ENCODE results near the gene UBE2Q1.

The UBE2Q1 gene

DNA sequence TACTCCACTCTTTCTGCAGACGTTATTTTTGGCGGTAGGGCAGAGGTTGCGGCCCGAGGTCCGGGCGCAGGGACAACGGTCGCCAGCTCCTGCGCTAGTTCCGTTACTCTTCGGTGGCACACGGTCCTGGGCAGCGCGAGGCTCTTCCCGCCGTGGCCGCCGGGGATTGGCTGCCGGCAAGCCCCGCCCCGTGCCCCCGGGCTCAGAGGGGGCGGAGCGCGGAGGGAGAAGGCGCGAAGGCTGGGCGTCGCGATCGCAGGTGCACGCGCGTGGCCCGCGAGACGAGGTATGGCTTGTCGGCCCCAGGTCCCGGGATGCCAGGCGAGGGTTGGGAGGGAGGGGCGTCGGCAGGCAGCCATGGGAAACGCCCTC lies 55.7 kb downstream of the UBE2Q1 start:
- Histone ChIP-seq H3K4me1 (ENCODE audit: insufficient read depth, poor library complexity, severe bottlenecking) (no peaks in the 10 kb centered on the region), H3K4me3 (ENCODE audit: severe bottlenecking) (no peak overlapping the region), H3K36me3 (ENCODE audit: low read depth) (no peaks in the 10 kb centered on the region), H3K9me3 (ENCODE audit: severe bottlenecking) (no peaks in the 10 kb centered on the region), H3K27ac (ENCODE audit: poor library complexity, severe bottlenecking) (no peak overlapping the region), H3K27me3 (ENCODE audit: insufficient read depth, poor library complexity, severe bottlenecking) (peaks cover 80% of the 10 kb centered on the region)
- DNase-seq (ENCODE audit: low spot score) (no peak), ATAC-seq (ENCODE audit: low read depth) (no peak)
- TF ChIP-seq, protein P1, sequence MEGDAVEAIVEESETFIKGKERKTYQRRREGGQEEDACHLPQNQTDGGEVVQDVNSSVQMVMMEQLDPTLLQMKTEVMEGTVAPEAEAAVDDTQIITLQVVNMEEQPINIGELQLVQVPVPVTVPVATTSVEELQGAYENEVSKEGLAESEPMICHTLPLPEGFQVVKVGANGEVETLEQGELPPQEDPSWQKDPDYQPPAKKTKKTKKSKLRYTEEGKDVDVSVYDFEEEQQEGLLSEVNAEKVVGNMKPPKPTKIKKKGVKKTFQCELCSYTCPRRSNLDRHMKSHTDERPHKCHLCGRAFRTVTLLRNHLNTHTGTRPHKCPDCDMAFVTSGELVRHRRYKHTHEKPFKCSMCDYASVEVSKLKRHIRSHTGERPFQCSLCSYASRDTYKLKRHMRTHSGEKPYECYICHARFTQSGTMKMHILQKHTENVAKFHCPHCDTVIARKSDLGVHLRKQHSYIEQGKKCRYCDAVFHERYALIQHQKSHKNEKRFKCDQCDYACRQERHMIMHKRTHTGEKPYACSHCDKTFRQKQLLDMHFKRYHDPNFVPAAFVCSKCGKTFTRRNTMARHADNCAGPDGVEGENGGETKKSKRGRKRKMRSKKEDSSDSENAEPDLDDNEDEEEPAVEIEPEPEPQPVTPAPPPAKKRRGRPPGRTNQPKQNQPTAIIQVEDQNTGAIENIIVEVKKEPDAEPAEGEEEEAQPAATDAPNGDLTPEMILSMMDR (IDR thresholded peaks at IDR 0.05; ENCODE audit: poor library complexity, severe bottlenecking), result no peak

- H3K27ac ChIP-seq (ENCODE audit: poor library complexity, severe bottlenecking), result no peak within 1 kb of the TSS
- ATAC-seq (ENCODE audit: low read depth), result no peak
- no peaks in the 10 kb centered on the region for H3K4me1 ChIP-seq (ENCODE audit: insufficient read depth, poor library complexity, severe bottlenecking)
- H3K9me3 ChIP-seq (ENCODE audit: severe bottlenecking), result no peaks in the 10 kb centered on the region
- no peaks in the 10 kb centered on the region for H3K36me3 ChIP-seq (ENCODE audit: low read depth)
- DNase-seq (ENCODE audit: low spot score), result no peak
- H3K27me3 ChIP-seq (ENCODE audit: insufficient read depth, poor library complexity, severe bottlenecking), result peaks cover 76% of the 10 kb centered on the region
- TF ChIP-seq, protein P1 (IDR thresholded peaks at IDR 0.05; ENCODE audit: poor library complexity, severe bottlenecking), result no peak
- H3K4me3 ChIP-seq (ENCODE audit: severe bottlenecking), result peak within 1 kb of the TSS; percentile 10
These were observed 56.3 kb downstream of the UBE2Q1 start, which contains the start of the genes SHE and TDRD10 for GRCh38 chr1:154502066-154502743. Gene SHE, minus strand, starts transcription at chr1:154502412. Its CDS starts 386 bp downstream, at chr1:154502026. Gene TDRD10, plus strand, starts transcription at chr1:154502219. Its CDS starts 4,685 bp downstream, at chr1:154506904.

- Histone ChIP-seq H3K27me3 (ENCODE audit: insufficient read depth, poor library complexity, severe bottlenecking) (peaks cover 76% of the 10 kb centered on the region), H3K9me3 (ENCODE audit: severe bottlenecking) (no peaks in the 10 kb centered on the region), H3K27ac (ENCODE audit: poor library complexity, severe bottlenecking) (no peak overlapping the region), H3K36me3 (ENCODE audit: low read depth) (no peaks in the 10 kb centered on the region), H3K4me1 (ENCODE audit: insufficient read depth, poor library complexity, severe bottlenecking) (no peaks in the 10 kb centered on the region), H3K4me3 (ENCODE audit: severe bottlenecking) (peak overlapping the region; percentile 10)
- DNase-seq (ENCODE audit: low spot score) (no peak), ATAC-seq (ENCODE audit: low read depth) (peak; percentile 44; the same call in 2 of the 3 replicates)
- TF ChIP-seq, protein P1 (IDR thresholded peaks at IDR 0.05; ENCODE audit: poor library complexity, severe bottlenecking), result no peak
These were observed 56.9 kb downstream of the UBE2Q1 start for GRCh38 chr1:154501423-154502065.

DNA sequence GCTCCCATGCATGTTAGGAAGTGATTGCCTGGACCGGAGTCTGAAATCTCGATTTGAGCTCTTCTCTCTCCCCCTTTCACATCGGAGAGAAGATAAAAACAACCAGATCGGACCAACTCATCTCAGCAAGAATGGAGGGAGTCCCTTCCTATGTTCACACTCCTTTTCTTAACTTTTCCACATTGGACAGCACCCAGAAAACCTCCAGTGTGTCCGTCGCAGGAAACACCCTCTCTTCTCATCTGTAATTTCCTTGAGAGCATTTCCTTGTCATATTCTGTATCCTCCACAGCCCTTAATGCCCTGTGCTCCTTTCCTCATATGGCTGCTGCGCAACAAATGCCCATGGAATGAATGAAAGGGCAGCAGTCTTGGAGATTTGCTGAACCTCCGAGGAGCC lies 57.9 kb downstream of the UBE2Q1 start:
- no peak for DNase-seq (ENCODE audit: low spot score)
- H3K27ac ChIP-seq (ENCODE audit: poor library complexity, severe bottlenecking), result no peak overlapping the region
- H3K4me1 ChIP-seq (ENCODE audit: insufficient read depth, poor library complexity, severe bottlenecking), result no peaks in the 10 kb centered on the region
- H3K9me3 ChIP-seq (ENCODE audit: severe bottlenecking), result no peaks in the 10 kb centered on the region
- no peak overlapping the region for H3K4me3 ChIP-seq (ENCODE audit: severe bottlenecking)
- TF ChIP-seq, protein P1 (IDR thresholded peaks at IDR 0.05; ENCODE audit: poor library complexity, severe bottlenecking), result no peak
- H3K36me3 ChIP-seq (ENCODE audit: low read depth), result no peaks in the 10 kb centered on the region
- ATAC-seq (ENCODE audit: low read depth), result no peak
- H3K27me3 ChIP-seq (ENCODE audit: insufficient read depth, poor library complexity, severe bottlenecking), result peaks cover 72% of the 10 kb centered on the region

- DNase-seq (ENCODE audit: low spot score) (no peak), ATAC-seq (ENCODE audit: low read depth) (no peak)
- TF ChIP-seq, protein P1 (IDR thresholded peaks at IDR 0.05; ENCODE audit: poor library complexity, severe bottlenecking), result no peak
- H3K9me3 ChIP-seq (ENCODE audit: severe bottlenecking), result no peaks in the 10 kb centered on the region
- H3K36me3 ChIP-seq (ENCODE audit: low read depth), result no peaks in the 10 kb centered on the region
- peaks cover 61% of the 10 kb centered on the region for H3K27me3 ChIP-seq (ENCODE audit: insufficient read depth, poor library complexity, severe bottlenecking)
- no peak overlapping the region for H3K27ac ChIP-seq (ENCODE audit: poor library complexity, severe bottlenecking)
- H3K4me3 ChIP-seq (ENCODE audit: severe bottlenecking), result no peak overlapping the region
- H3K4me1 ChIP-seq (ENCODE audit: insufficient read depth, poor library complexity, severe bottlenecking), result no peaks in the 10 kb centered on the region
These were observed 59.0 kb downstream of the UBE2Q1 start for GRCh38 chr1:154499446-154499845.

Data from RWPE2 (cell line).